ENCODE measurements around the gene IRS1.
"Not testable (repeated sequence)": the region's sequence is repeated elsewhere in the genome, so short reads cannot be mapped to it uniquely, and the experiment has no call there.

Gene IRS1

GRCh38 chr2:226799211-226799975 is at the start of gene IRS1:
Gene IRS1, minus strand, starts transcription at chr2:226799820. Its CDS starts 1,082 bp downstream, at chr2:226798738.
- ChIA-PET POLR2A (interaction anchor here (0.6 to 1.8 kb wide), 5 partner anchors 147 to 722 kb away, joined by 3 to 5 read pairs (median 3); no protein-coding TSS in a partner anchor), CTCF (interaction anchor here (0.8 to 9.6 kb wide), 27 partner anchors 10 to 1688 kb away, joined by 3 to 117 read pairs (median 3); no protein-coding TSS in a partner anchor)
- DNase-seq (ENCODE audit: low read depth, low spot score), result no peak
- peak within 1 kb of the TSS; percentile 83 for H3K4me3 ChIP-seq (ENCODE audit: low read depth, low read length)
- TF ChIP-seq CTCF (IDR thresholded peaks at IDR 0.05; ENCODE audit: insufficient read depth, low read length, missing control alignments), result peak; percentile 33

- CTCF ChIA-PET, result no interaction called here
- DNase-seq (ENCODE audit: low read depth, low spot score), result no peak
- no peak overlapping the region for H3K4me3 ChIP-seq (ENCODE audit: low read depth, low read length)
- POLR2A ChIA-PET, result no interaction called here
- TF ChIP-seq CTCF (IDR thresholded peaks at IDR 0.05; ENCODE audit: insufficient read depth, low read length, missing control alignments), result no peak
These were observed 49.7 kb upstream of the IRS1 start for GRCh38 chr2:226849349-226849748.

GRCh38 chr2:226847511-226847910 is 47.9 kb upstream of the IRS1 start:
- CTCF ChIA-PET, result interaction anchor here (1.1 kb wide), 1 partner anchor 138 kb away, joined by 3 read pairs; no protein-coding TSS in a partner anchor
- H3K4me3 ChIP-seq (ENCODE audit: low read depth, low read length), result no peak overlapping the region

GRCh38 chr2:226847090-226847489 is 47.5 kb upstream of the IRS1 start:
- TF ChIP-seq CTCF (IDR thresholded peaks at IDR 0.05; ENCODE audit: insufficient read depth, low read length, missing control alignments), result no peak
- no peak overlapping the region for H3K4me3 ChIP-seq (ENCODE audit: low read depth, low read length)
- POLR2A ChIA-PET, result no interaction called here
- DNase-seq (ENCODE audit: low read depth, low spot score), result no peak
- CTCF ChIA-PET, result no interaction called here

More at GRCh38 chr2:226847511-226847910, 47.9 kb upstream of the IRS1 start:
- POLR2A ChIA-PET, result no interaction called here
- no peak for DNase-seq (ENCODE audit: low read depth, low spot score)
- no peak for TF ChIP-seq CTCF (IDR thresholded peaks at IDR 0.05; ENCODE audit: insufficient read depth, low read length, missing control alignments)

GRCh38 chr2:226845386-226846116 is 45.9 kb upstream of the IRS1 start:
- ChIA-PET POLR2A (no interaction called here), CTCF (no interaction called here)
- H3K4me3 ChIP-seq (ENCODE audit: low read depth, low read length), result no peak overlapping the region
- TF ChIP-seq CTCF (IDR thresholded peaks at IDR 0.05; ENCODE audit: insufficient read depth, low read length, missing control alignments), result no peak
- DNase-seq (ENCODE audit: low read depth, low spot score), result no peak

GRCh38 chr2:226843001-226843400 is 43.4 kb upstream of the IRS1 start:
- DNase-seq (ENCODE audit: low read depth, low spot score); H3K4me3 ChIP-seq (ENCODE audit: low read depth, low read length); POLR2A ChIA-PET: not testable (repeated sequence)
- CTCF ChIA-PET, result interaction anchor here (1.6 kb wide), 1 partner anchor 27 kb away, joined by 3 read pairs; no protein-coding TSS in a partner anchor
